ENCODE measurements around the gene SLC20A1. TPM values are rescaled to one million over a fixed set of nuclear protein-coding genes. Genes with fewer than 3 reads are reported as not detected.

SLC20A1 gene
- total and polyA plus RNA-seq, 2 of the 4 experiments (the other 2 are of a cell fraction), result 93.6 to 94.1 TPM

GRCh38 chr2:112626604-112627059 is 19.1 kb upstream of the SLC20A1 start (continued):
- no peak for TF ChIP-seq BHLHE40 (IDR thresholded peaks at IDR 0.05; ENCODE audit: low read depth, low read length)

GRCh38 chr2:112627060-112628040 is 18.4 kb upstream of the SLC20A1 start:
- H3K27me3 ChIP-seq (ENCODE audit: control insufficient read depth, insufficient read depth, low read length), result no peaks in the 10 kb centered on the region

More at GRCh38 chr2:112627060-112628040, 18.4 kb upstream of the SLC20A1 start:
- H2BK20ac ChIP-seq (ENCODE audit: low read depth, low read length), result peak overlapping the region; percentile 100
- H2BK15ac ChIP-seq (ENCODE audit: low read depth, low read length), result peak overlapping the region; percentile 100; the same call in 2 of the 3 replicates
- DNase-seq, result peak; percentile 97
- peak overlapping the region; percentile 93 to 98 for H4K8ac ChIP-seq (ENCODE audit: low read depth in 2 of 2, low read length in 2 of 2)
- H3K4me2 ChIP-seq (ENCODE audit: low read depth, low read length), result peak overlapping the region; percentile 68
- ChIA-PET POLR2A (ENCODE audit: unreplicated experiment) (interaction anchor here (0.5 to 1.4 kb wide), 6 partner anchors 14 to 497 kb away, joined by 3 to 13 read pairs (median 3); no protein-coding TSS in a partner anchor), CTCF (interaction anchor here (0.7 to 3.0 kb wide), 10 partner anchors 18 to 314 kb away, joined by 3 to 15 read pairs (median 4); partner anchors contain the start of gene SLC20A1)
- in situ Hi-C loops (cut with MboI; ENCODE audit: low sequenced_read_pairs) (loop anchor here (10.0 kb wide), 1 partner anchor 317 kb away; no protein-coding TSS in a partner anchor), dilution Hi-C loops (cut with HindIII; ENCODE audit: low sequenced_read_pairs, unreplicated experiment) (no loop called here), intact Hi-C loops (cut with micrococcal nuclease) (loop anchor here (1.0 to 10.0 kb wide), 2 partner anchors 18 to 317 kb away; partner anchors contain the start of gene SLC20A1)
- no peaks in the 10 kb centered on the region; the same call in 1 of the 2 replicates for H4K20me1 ChIP-seq (ENCODE audit: insufficient read depth, low read length)
- peak overlapping the region; percentile 92 for H2AFZ ChIP-seq (replicated peaks; ENCODE audit: low read length, poor library complexity)
- no peaks in the 10 kb centered on the region for H3K36me3 ChIP-seq (ENCODE audit: control insufficient read depth, insufficient read depth, low read length)
- peak; percentile 84 for ATAC-seq (ENCODE audit: low read depth)
- H3K18ac ChIP-seq (ENCODE audit: low read depth, low read length), result peak overlapping the region; percentile 75
- peak overlapping the region; percentile 100 for H2AK5ac ChIP-seq (ENCODE audit: low read depth, low read length)
- peak overlapping the region; percentile 99 for H3K14ac ChIP-seq (replicated peaks; ENCODE audit: low read depth, low read length)
- H3K23ac ChIP-seq (ENCODE audit: low read depth, low read length), result peak overlapping the region; percentile 99
- peaks cover 27% of the 10 kb centered on the region for H3K9me1 ChIP-seq (ENCODE audit: insufficient read depth, low read length)
- peak overlapping the region; percentile 79 for H3K27ac ChIP-seq (ENCODE audit: insufficient read depth, low read length)
- H3K9me3 ChIP-seq (ENCODE audit: control insufficient read depth, insufficient read depth, low read length), result no peaks in the 10 kb centered on the region
- H3K56ac ChIP-seq (ENCODE audit: extremely low read depth, insufficient read depth, low read length), result peak overlapping the region; percentile 98
- peak overlapping the region; percentile 100 for H2BK120ac ChIP-seq (ENCODE audit: low read depth, low read length)
- H3K4me1 ChIP-seq (ENCODE audit: control insufficient read depth, insufficient read depth, low read length), result peaks cover 28% of the 10 kb centered on the region
- peak overlapping the region; percentile 99 for H3K4ac ChIP-seq (ENCODE audit: low read depth, low read length)
- peak overlapping the region; percentile 89 for H2BK5ac ChIP-seq (ENCODE audit: low read depth, low read length, poor library complexity, severe bottlenecking)
- peak overlapping the region; percentile 16; the same call in 1 of the 2 replicates for H3K9ac ChIP-seq (ENCODE audit: low read depth, low read length)
- 0% methylated on average over 1 of the region's 10 CpGs; no CpG with 5 or more reads in 1 of the 2 experiments for WGBS, 2 experiments (ENCODE audit: extremely low coverage in 2 of 2, insufficient read length in 1 of 2)
- no peak overlapping the region; the same call in 1 of the 2 replicates for H3K4me3 ChIP-seq (ENCODE audit: insufficient read depth, low read depth, low read length)
- BruUV-seq (replicated peaks), result no TSS peak
- no peak for TF ChIP-seq RCOR1 (IDR thresholded peaks at IDR 0.05; ENCODE audit: insufficient replicate concordance, low read length)
- TF ChIP-seq CEBPB (IDR thresholded peaks at IDR 0.05; ENCODE audit: low read depth, low read length), result peak; percentile 98
- TF ChIP-seq MAZ (IDR thresholded peaks at IDR 0.05; ENCODE audit: borderline replicate concordance, low read depth, low read length), result peak; percentile 18; the same call in 1 of the 2 replicates
- TF ChIP-seq RFX5 (IDR thresholded peaks at IDR 0.05; ENCODE audit: low read depth, low read length), result no peak
- no peak for TF ChIP-seq ELK1 (IDR thresholded peaks at IDR 0.05; ENCODE audit: borderline replicate concordance, low read depth, low read length)
- TF ChIP-seq MXI1 (IDR thresholded peaks at IDR 0.05; ENCODE audit: borderline replicate concordance, low read depth, low read length), result peak; percentile 45; the same call in 1 of the 2 replicates
- peak; percentile 31; the same call in 1 of the 2 replicates for TF ChIP-seq BHLHE40 (IDR thresholded peaks at IDR 0.05; ENCODE audit: low read depth, low read length)
- TF ChIP-seq POLR2A (IDR thresholded peaks at IDR 0.05; ENCODE audit: low read depth, low read length), result no peak; the same call in 1 of the 2 replicates
- peak; percentile 25; the same call in 1 of the 2 replicates for TF ChIP-seq RAD21 (IDR thresholded peaks at IDR 0.05; ENCODE audit: low read length)
- TF ChIP-seq, protein P1, sequence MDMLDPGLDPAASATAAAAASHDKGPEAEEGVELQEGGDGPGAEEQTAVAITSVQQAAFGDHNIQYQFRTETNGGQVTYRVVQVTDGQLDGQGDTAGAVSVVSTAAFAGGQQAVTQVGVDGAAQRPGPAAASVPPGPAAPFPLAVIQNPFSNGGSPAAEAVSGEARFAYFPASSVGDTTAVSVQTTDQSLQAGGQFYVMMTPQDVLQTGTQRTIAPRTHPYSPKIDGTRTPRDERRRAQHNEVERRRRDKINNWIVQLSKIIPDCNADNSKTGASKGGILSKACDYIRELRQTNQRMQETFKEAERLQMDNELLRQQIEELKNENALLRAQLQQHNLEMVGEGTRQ (IDR thresholded peaks at IDR 0.05; ENCODE audit: low read depth, low read length), result no peak
- TF ChIP-seq FOS (IDR thresholded peaks at IDR 0.05; ENCODE audit: low read depth, low read length), result peak; percentile 71
- peak overlapping the region; percentile 87 for H4K5ac ChIP-seq (ENCODE audit: low read depth, low read length)
- H2AK9ac ChIP-seq (replicated peaks; ENCODE audit: low read depth, low read length, poor library complexity), result peak overlapping the region; percentile 97
- H3K79me1 ChIP-seq (ENCODE audit: low read depth in 1 of 2, low read length in 2 of 2), result peaks cover 0 to 16% of the 10 kb centered on the region in 2 experiments; a peak in 2 of 4 replicates
- H4K91ac ChIP-seq (ENCODE audit: insufficient read depth, low read depth, low read length), result peak overlapping the region; percentile 98
